ENCODE data around the gene SRRT.
A peak's percentile ranks its signal among the peaks of the same experiment; 100 is the strongest.

Gene SRRT, protein sequence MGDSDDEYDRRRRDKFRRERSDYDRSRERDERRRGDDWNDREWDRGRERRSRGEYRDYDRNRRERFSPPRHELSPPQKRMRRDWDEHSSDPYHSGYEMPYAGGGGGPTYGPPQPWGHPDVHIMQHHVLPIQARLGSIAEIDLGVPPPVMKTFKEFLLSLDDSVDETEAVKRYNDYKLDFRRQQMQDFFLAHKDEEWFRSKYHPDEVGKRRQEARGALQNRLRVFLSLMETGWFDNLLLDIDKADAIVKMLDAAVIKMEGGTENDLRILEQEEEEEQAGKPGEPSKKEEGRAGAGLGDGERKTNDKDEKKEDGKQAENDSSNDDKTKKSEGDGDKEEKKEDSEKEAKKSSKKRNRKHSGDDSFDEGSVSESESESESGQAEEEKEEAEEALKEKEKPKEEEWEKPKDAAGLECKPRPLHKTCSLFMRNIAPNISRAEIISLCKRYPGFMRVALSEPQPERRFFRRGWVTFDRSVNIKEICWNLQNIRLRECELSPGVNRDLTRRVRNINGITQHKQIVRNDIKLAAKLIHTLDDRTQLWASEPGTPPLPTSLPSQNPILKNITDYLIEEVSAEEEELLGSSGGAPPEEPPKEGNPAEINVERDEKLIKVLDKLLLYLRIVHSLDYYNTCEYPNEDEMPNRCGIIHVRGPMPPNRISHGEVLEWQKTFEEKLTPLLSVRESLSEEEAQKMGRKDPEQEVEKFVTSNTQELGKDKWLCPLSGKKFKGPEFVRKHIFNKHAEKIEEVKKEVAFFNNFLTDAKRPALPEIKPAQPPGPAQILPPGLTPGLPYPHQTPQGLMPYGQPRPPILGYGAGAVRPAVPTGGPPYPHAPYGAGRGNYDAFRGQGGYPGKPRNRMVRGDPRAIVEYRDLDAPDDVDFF

DNA sequence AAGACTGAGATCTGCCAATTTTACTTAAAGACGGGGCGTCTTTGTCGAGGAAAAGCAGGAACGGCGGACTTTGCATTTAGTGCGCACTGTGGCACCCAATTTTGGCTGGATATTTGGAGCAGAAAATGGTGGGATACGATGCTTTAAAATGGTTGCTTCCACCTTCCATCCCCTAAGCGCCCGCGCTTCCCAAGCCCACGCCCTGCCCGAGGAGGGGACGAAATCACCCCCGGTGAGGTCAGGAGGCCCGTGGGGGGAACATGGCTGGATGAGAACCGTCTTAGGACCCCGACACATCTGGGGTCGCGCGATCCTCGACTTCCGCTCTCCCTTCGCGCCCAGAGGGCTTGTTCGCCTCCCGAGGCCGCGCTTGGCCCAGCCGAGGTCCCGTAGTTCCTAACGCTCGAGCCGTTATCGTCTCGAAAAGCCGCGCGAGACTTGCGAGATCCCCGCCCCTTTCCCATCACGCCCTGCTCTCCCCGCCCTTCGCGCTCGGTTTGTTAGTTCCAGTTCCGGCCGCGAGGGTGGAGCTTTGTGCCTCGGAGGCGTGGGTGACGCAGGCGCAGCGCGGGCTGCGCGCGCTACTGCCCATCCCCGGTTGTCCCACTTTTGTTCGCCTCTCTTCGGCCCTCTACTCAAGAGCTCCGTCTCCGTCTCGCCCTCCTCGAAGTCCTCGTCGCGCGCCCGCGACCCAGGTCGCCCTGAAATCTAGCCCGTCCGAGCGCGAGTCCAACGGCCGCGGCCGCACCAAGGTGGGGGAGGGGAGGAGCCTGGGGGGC lies at the start of gene SRRT:
Gene SRRT (plus strand): TSS at position 527 of the 779 bp plus-strand sequence. CDS start 488 bp downstream, outside the sequence.
- peaks cover 45% of the 10 kb centered on the region for H3K4me1 Mint-ChIP-seq
- DNase-seq (ENCODE audit: low spot score in 2 of 2) (peak; percentile 96 to 98), ATAC-seq (replicated peaks; ENCODE audit: extremely low read depth, poor library complexity, severe bottlenecking) (peak; percentile 94)
- H3K4me3 Mint-ChIP-seq, result peak within 1 kb of the TSS; percentile 99
- H3K27me3 Mint-ChIP-seq, result no peaks in the 10 kb centered on the region
- H3K9me3 Mint-ChIP-seq, result no peaks in the 10 kb centered on the region
- peak within 1 kb of the TSS; percentile 98 for H3K27ac Mint-ChIP-seq (ENCODE audit: low read depth)
- H3K36me3 Mint-ChIP-seq (ENCODE audit: insufficient read depth), result peaks cover 43% of the 10 kb centered on the region

DNA sequence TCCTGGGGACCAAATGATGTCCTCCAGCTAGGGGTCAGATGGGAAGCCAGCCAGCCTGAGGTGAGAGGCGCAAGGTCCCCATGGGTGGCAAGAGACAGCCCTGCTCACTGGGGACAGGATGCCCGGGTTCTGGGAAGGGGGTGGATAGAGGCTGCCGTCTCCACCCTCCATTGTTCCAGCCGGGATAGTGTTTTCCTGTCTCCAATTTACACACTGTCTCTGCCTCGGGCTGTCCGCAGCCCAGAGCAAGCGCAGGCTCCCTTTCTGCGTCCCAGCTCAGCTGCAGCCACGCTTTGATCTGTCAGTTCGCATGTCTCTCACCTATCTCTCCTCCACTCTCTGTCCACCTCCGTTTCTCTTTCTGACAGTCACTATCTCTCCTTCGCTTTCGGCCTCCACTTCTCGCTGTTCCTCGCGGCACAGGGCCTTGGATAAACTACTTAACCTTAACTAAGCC lies 49.7 kb upstream of the SRRT start:
- ATAC-seq (replicated peaks; ENCODE audit: extremely low read depth, poor library complexity, severe bottlenecking) (no peak), DNase-seq (ENCODE audit: low spot score in 2 of 2) (no peak)
- Mint-ChIP-seq H3K4me1 (peaks cover 18% of the 10 kb centered on the region), H3K27me3 (peaks cover 73% of the 10 kb centered on the region), H3K27ac (ENCODE audit: low read depth) (no peak overlapping the region), H3K36me3 (ENCODE audit: insufficient read depth) (no peaks in the 10 kb centered on the region), H3K4me3 (no peak overlapping the region), H3K9me3 (no peaks in the 10 kb centered on the region)

DNA sequence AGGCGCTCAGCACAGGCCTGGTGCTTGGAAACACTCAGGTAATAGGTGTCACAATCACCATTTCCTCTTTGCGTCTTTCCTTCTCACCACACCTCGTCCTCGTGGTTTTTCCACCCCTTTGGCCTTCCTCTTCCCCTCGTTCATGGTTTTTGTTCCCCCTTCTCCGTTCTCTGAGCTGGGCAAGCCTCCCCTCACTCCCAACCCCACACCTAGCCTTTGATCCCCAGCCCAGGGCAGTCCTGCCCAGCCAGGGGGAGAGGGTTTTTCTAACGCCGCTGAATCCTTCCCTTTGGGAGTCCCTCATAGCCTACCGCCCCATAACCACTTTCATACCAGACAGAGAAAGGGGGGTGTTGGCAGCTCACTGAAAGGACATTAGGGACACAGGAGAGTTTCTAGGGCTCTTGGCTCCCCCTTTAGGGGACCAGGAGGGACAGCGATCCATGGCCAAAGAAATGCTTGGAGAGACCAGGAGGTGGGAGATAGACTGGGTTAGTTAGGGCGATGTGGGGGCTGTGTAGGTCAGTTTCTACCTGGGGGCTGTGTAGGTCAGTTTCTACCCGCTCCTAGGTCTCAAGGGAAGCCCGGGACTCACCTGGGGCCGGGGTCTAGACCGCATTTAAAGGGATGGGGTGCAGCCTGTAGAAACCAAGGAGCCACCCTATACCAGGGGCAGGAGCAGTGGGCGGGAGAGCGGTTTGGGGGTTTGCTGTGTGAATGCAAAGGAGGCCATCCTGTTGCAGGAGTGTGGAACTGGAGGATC lies 49.0 kb upstream of the SRRT start:
- Mint-ChIP-seq H3K36me3 (ENCODE audit: insufficient read depth) (no peaks in the 10 kb centered on the region), H3K27ac (ENCODE audit: low read depth) (no peak overlapping the region), H3K9me3 (no peaks in the 10 kb centered on the region), H3K4me1 (peaks cover 18% of the 10 kb centered on the region), H3K4me3 (peak overlapping the region; percentile 72), H3K27me3 (peaks cover 80% of the 10 kb centered on the region)
- ATAC-seq (replicated peaks; ENCODE audit: extremely low read depth, poor library complexity, severe bottlenecking) (no peak), DNase-seq (ENCODE audit: low spot score in 2 of 2) (no peak)

DNA sequence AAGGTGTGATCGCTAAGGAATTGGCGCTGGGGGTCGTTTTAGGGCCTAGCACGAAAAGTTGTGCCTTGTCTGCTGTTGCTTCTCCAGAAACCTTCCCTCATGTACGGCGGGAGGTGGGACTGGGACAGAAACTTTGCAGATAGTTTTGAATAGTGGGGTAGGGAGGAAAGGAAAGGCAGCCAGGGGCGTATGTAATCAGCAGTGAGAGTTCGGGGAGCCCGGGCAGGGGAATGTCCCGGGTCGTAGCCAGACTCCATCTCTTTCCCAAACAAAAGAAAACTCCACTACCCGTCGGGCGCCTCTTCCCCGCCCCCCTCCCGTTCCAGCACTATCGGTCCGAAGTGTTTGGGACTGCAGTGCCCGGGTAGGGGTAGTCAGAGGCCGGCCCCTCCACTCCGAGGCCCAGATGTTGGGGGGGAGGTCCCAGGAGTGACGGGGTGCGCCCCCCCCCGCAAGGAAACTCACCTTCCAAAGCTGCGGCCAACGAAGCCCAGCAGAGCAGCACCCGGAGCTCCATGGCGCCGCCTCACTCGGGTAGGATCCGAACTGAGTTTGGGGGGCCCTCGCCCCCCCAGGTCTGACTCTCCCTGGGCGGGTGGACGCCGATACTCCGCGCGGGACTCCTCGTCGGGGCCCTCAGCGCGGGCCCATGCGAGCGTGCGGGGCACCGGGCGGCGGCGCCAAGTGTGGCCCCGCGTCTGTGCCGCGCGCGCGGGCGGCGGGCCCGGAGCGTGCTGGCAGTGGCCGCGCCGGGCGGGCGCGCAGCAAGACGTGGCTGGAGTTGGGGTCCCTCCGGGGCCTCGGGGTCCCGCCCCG lies 48.2 kb upstream of the SRRT start:
- H3K36me3 Mint-ChIP-seq (ENCODE audit: insufficient read depth), result no peaks in the 10 kb centered on the region
- H3K4me3 Mint-ChIP-seq, result peak overlapping the region; percentile 72
- peaks cover 18% of the 10 kb centered on the region for H3K4me1 Mint-ChIP-seq
- no peak overlapping the region for H3K27ac Mint-ChIP-seq (ENCODE audit: low read depth)
- H3K9me3 Mint-ChIP-seq, result no peaks in the 10 kb centered on the region
- DNase-seq (ENCODE audit: low spot score in 2 of 2) (no peak), ATAC-seq (replicated peaks; ENCODE audit: extremely low read depth, poor library complexity, severe bottlenecking) (no peak)
- peaks cover 88% of the 10 kb centered on the region for H3K27me3 Mint-ChIP-seq

DNA sequence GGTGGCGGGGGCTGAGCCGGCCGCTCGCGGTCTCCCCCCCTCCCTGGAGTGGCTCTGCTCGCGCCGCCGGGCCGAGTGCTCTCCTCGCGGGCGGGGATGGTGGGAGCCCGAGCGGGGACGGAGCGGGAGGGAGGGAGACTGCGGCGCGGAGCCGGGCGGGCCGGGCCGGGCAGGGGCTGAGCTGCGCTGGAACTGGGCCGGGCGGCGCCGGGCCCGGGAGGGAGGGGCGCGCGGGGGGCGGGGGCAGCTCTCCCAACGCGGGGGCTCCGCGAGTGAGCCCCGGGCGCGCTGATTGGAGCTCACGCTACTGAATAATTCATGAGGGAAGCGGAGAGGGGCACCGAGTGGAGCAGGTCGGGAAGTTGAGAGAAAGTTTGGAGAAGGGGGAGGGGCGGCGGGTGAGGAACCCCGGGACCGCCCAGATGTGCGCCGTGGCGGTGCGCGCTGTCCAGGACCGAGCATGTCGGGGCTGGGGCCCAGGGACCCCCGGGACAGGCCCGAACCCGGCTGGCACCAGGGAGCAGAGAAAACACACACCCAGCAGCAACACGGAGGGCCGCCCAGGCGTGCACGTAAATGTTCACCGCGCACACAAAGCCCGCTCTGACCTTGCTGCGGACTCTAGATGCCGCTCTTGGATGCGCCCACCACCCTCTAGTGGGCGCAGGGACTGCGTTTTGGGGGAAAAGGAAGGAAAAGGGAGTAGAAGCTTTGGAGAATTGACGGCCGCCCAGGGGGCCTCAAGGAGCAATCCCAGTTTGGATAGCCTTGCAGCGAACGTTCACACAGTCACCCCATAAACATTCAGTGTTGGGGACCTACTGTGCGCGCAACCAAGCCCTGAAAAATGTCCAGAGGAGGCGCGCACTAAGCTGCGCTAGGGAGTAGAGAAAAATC lies 47.3 kb upstream of the SRRT start, which contains the start of gene EPHB4:
Gene EPHB4 (minus strand): TSS at position 194 of the 897 bp plus-strand sequence. CDS start 493 bp downstream, outside the sequence.
- no peaks in the 10 kb centered on the region for H3K9me3 Mint-ChIP-seq
- H3K36me3 Mint-ChIP-seq (ENCODE audit: insufficient read depth), result no peaks in the 10 kb centered on the region
- no peak within 1 kb of the TSS for H3K27ac Mint-ChIP-seq (ENCODE audit: low read depth)
- ATAC-seq (replicated peaks; ENCODE audit: extremely low read depth, poor library complexity, severe bottlenecking), result peak; percentile 10
- H3K4me3 Mint-ChIP-seq, result peak within 1 kb of the TSS; percentile 72
- H3K4me1 Mint-ChIP-seq, result peaks cover 18% of the 10 kb centered on the region
- no peak for DNase-seq (ENCODE audit: low spot score in 2 of 2)
- H3K27me3 Mint-ChIP-seq, result peaks cover 88% of the 10 kb centered on the region

DNA sequence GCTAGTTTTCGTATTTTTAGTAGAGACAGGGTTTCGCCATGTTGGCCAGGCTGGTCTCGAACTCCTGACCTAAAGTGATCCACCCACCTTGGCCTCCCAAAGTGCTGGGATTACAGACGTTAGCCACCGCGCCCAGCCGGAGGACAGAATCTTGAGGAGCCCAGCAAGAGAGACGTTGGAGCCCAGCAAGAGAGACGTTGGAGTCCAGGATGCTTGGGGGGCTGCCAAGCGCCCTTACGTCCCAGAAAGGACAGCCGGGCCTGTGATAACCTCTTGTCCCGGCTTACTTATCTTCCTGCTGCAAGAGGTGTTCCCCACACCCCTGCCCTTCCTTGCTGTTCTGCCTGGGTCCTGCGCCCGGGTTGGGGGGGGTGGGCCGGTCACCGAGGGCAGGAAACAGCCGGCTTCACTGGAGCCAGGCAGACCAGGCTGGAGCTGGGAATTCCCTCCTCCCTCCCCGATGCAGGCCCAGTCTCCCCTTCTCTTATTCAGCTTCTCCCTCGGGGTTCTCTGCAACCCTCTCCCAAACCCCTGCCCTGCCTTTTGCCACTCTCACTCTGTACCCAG lies 45.7 kb upstream of the SRRT start:
- Mint-ChIP-seq H3K27ac (ENCODE audit: low read depth) (no peak overlapping the region), H3K9me3 (no peaks in the 10 kb centered on the region), H3K4me3 (no peak overlapping the region), H3K36me3 (ENCODE audit: insufficient read depth) (no peaks in the 10 kb centered on the region), H3K4me1 (peaks cover 18% of the 10 kb centered on the region), H3K27me3 (peaks cover 71% of the 10 kb centered on the region)
- DNase-seq (ENCODE audit: low spot score in 2 of 2) (no peak), ATAC-seq (replicated peaks; ENCODE audit: extremely low read depth, poor library complexity, severe bottlenecking) (no peak)

DNA sequence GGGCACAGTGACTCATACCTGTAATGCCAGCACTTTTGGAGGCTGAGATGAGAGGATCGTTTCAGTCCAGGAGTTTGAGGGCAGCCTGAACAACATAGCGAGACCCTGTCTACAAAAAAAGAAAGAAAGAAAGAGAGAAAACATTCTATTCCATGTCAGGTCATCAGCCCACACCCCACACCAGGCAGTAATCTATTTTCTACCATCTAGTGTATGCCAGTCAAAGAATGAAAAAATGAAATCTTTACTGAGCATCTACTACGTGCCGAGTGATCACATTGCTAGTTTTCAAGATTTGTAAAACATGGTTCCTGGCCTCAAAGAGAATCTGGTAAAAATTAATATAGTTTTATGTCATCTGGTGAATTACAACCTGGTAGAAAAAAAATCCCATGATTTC lies 44.5 kb upstream of the SRRT start:
- Mint-ChIP-seq H3K27me3 (peaks cover 60% of the 10 kb centered on the region), H3K9me3 (no peaks in the 10 kb centered on the region), H3K27ac (ENCODE audit: low read depth) (no peak overlapping the region), H3K4me1 (peaks cover 18% of the 10 kb centered on the region), H3K4me3 (no peak overlapping the region), H3K36me3 (ENCODE audit: insufficient read depth) (no peaks in the 10 kb centered on the region)
- ATAC-seq (replicated peaks; ENCODE audit: extremely low read depth, poor library complexity, severe bottlenecking) (no peak), DNase-seq (ENCODE audit: low spot score in 2 of 2) (no peak)

DNA sequence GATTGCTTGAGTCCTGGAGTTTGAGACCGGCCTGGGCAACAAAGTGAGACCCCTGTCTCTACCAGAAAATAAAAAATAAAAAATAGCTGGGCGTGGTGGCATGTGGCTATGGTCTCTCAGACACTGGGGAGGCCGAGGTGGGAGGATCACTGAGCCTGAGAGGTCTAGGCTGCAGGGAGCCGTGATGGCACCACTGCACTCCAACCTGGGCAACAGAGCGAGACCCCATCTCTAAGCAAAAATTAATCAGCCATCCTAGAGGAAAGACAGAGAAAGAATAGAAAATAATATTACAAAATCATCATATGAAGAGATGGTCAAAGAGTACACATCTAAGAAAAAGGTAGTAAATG lies 42.6 kb upstream of the SRRT start:
- Mint-ChIP-seq H3K36me3 (ENCODE audit: insufficient read depth) (no peaks in the 10 kb centered on the region), H3K9me3 (no peaks in the 10 kb centered on the region), H3K27me3 (peaks cover 45% of the 10 kb centered on the region), H3K27ac (ENCODE audit: low read depth) (no peak overlapping the region), H3K4me1 (peaks cover 11% of the 10 kb centered on the region), H3K4me3 (no peak overlapping the region)
- no peak for DNase-seq (ENCODE audit: low spot score in 2 of 2)
- no peak for ATAC-seq (replicated peaks; ENCODE audit: extremely low read depth, poor library complexity, severe bottlenecking)

DNA sequence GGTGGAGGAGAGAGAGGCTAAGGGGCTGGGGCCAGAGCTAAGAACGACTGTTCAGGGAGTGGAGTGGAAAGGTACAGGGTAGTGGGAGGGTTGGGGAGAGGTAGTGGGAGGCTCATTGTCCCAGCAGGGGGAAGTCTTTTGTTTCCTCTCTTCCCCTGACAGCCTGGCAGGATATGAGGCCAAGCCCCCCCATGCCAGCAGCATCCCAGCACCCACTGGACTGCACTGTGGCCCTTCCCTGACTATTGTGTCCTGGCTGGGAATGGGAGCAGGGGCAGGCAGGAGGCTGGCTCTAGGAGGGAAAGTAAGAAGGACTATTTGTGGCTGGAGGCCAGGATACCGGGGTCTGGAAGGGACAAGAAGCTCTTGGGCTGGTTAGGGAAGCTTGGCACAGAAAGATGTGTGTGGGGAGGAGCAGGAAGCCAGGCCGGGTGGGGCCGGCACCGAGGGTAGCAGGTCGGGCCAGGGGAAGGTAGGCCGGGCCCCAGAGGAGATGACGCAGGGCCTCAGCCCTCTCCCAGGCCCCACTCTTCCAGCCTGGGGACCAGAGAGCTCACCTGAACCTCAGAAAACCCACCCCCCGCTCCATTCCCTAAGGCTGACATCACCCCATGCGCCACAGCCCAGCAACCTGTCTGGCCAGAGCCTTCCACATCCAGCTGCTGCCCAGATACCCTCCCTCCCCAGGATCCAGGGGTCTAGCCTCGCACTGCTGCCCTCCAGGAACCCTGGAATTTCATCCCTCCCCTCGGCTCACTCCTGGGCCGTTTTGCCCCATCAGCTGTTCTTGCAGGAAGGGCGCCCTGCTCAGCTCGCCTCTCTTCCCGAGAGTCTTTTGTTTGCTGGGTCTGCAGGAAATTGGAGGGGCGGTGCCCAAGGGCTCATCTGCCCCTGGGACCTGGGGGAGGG lies 38.7 kb upstream of the SRRT start:
- Mint-ChIP-seq H3K9me3 (no peaks in the 10 kb centered on the region), H3K36me3 (ENCODE audit: insufficient read depth) (no peaks in the 10 kb centered on the region), H3K4me1 (peaks cover 5% of the 10 kb centered on the region), H3K27me3 (peaks cover 8% of the 10 kb centered on the region), H3K4me3 (peak overlapping the region; percentile 73), H3K27ac (ENCODE audit: low read depth) (peak overlapping the region; percentile 16)
- DNase-seq (ENCODE audit: low spot score in 2 of 2), result no peak
- ATAC-seq (replicated peaks; ENCODE audit: extremely low read depth, poor library complexity, severe bottlenecking), result no peak

DNA sequence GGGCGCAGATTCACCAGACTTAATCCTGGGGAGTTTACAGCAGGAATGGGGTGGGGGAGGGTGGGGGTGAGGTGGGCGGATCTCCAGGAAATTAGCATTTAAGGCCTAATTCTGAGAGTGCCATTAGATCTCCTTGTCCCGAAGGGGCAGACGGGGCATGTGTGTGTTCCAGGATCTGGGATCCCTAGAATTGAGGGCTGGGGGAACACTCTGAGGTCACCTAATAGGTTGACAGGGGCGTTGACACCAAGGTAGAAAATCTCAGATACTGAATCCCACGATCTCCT lies 38.1 kb upstream of the SRRT start:
- H3K27me3 Mint-ChIP-seq, result peaks cover 2% of the 10 kb centered on the region
- peaks cover 5% of the 10 kb centered on the region for H3K4me1 Mint-ChIP-seq
- DNase-seq (ENCODE audit: low spot score in 2 of 2), result no peak

More for the DNA sequence above, 38.1 kb upstream of the SRRT start:
- Mint-ChIP-seq H3K27ac (ENCODE audit: low read depth) (no peak overlapping the region), H3K4me3 (peak overlapping the region; percentile 73), H3K9me3 (no peaks in the 10 kb centered on the region), H3K36me3 (ENCODE audit: insufficient read depth) (no peaks in the 10 kb centered on the region)
- ATAC-seq (replicated peaks; ENCODE audit: extremely low read depth, poor library complexity, severe bottlenecking), result no peak
